Activated naive CD8-positive, alpha-beta T cell treated with anti-CD3 and anti-CD28 coated beads, Interleukin-2, amount 50 U/mL, for 24 hours (primary cell): ENCODE data around the gene NETO1.

ENCODE experiments used
- ATAC-seq: fragments of 150-1000 bp; cut with Tn5 transposase; one replicate; pipeline ENCODE4 v1.10.0; 2021
- DNase-seq: peaks from one replicate; pipeline ENCODE4 v3.0.0; 2021
- H3K27ac Mint-ChIP-seq: one replicate; pipeline ENCODE4 v1.8.0; 2021; ENCODE audit warnings: mild to moderate bottlenecking, mixed read lengths
- H3K27me3 Mint-ChIP-seq: one replicate; pipeline ENCODE4 v1.8.0; 2021; ENCODE audit warnings: mixed read lengths
- H3K36me3 Mint-ChIP-seq: one replicate; pipeline ENCODE4 v1.8.0; 2021; ENCODE audit warnings: low read depth, mixed read lengths
- H3K4me1 Mint-ChIP-seq: one replicate; pipeline ENCODE4 v1.8.0; 2021; ENCODE audit warnings: mixed read lengths
- H3K4me3 Mint-ChIP-seq: one replicate; pipeline ENCODE4 v1.8.0; 2021; ENCODE audit warnings: mild to moderate bottlenecking, moderate library complexity, mixed read lengths
- H3K9me3 Mint-ChIP-seq: one replicate; pipeline ENCODE4 v1.8.0; 2021; ENCODE audit warnings: mixed read lengths

Gene NETO1

DNA sequence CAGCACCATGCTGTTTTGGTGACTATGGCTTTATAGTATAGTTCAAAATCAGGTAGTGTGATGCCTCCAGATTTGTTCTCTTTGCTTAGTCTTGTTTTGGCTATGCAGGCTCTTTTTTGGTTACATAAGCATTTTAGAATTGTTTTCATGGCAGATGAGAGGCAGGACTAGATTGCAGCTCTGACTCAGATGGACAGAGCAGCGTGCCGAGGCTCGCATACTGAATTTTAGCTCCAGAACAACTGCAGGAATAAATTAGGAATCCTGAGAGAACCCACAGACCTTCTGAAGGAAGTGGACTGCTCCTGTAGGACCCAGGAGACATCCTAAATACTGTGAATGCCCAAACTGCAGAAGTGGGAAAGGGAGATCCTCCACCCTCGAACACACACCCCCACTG, 141.6 kb downstream of the NETO1 start:
- DNase-seq: no peak
- Mint-ChIP-seq H3K9me3 (peaks cover 8% of the 10 kb centered on the region), H3K4me1 (no peaks in the 10 kb centered on the region), H3K27me3 (no peaks in the 10 kb centered on the region), H3K27ac (no peak overlapping the region), H3K4me3 (no peak overlapping the region), H3K36me3 (no peaks in the 10 kb centered on the region)
- ATAC-seq: no peak

DNA sequence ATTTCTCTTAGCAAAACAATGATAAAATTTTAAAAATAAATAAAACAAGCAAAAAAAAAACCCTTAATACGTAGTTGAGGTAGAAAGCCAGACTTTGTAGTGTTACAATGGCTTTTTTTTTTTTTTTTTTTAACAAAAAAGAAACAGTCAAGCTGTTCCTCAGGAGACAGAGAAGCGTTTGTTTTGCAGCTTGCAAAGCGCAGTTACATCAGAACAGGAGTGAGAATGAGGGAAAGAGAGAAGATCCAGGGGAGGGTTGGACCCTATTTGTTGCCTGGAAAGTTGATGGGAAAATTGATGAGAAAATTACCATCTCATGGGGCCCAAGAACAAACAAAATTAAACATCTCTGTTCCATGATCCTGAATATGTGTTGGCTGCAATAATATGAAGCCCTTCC, 146.5 kb downstream of the NETO1 start:
- Mint-ChIP-seq H3K4me3 (no peak overlapping the region), H3K27me3 (no peaks in the 10 kb centered on the region), H3K36me3 (no peaks in the 10 kb centered on the region), H3K27ac (no peak overlapping the region), H3K4me1 (no peaks in the 10 kb centered on the region), H3K9me3 (peaks cover 8% of the 10 kb centered on the region)
- DNase-seq (no peak), ATAC-seq (no peak)

DNA sequence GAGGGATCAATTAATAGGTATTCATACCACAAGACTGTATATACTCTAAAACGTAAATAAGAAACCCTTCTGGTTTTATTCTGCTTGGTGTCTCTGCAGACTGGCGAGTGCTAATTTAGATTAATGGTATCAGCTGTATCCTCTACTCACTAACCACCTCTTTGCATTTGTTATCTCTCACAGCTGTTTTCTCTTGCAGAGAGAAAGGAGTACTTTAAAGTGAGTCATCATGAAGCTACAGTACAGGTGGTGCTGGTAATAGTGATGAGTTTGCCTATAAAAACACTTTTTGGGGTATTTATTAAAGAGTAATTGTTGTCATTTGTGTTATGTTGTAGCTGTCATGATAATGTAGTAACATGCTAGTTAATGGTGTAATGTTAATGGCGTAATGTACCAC, 147.7 kb downstream of the NETO1 start:
- DNase-seq (no peak), ATAC-seq (no peak)
- no peaks in the 10 kb centered on the region for H3K4me1 Mint-ChIP-seq
- H3K36me3 Mint-ChIP-seq: no peaks in the 10 kb centered on the region
- H3K27ac Mint-ChIP-seq: no peak overlapping the region
- no peaks in the 10 kb centered on the region for H3K27me3 Mint-ChIP-seq
- H3K4me3 Mint-ChIP-seq: no peak overlapping the region
- H3K9me3 Mint-ChIP-seq: peaks cover 8% of the 10 kb centered on the region

DNA sequence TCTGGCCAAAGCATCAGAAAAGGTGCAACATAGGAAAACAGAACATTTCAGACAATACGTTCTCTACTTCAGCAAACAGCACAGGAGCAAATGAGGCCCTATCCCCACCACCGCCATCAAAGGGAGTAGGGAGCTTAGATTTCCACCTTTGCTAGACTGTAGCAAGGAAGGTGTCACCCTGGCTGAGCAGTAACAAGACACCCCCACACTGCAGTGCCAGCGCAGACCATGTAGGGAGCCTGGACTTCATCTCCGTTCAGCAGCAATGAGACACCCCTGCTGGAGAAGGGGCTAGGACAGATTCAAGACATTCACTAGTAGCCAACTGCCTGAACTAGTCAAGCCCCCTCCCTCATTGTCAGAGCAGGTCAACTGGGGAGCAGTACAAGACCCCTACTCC, 163.6 kb downstream of the NETO1 start:
- Mint-ChIP-seq H3K4me1 (no peaks in the 10 kb centered on the region), H3K9me3 (no peaks in the 10 kb centered on the region), H3K27ac (no peak overlapping the region), H3K27me3 (no peaks in the 10 kb centered on the region), H3K36me3 (no peaks in the 10 kb centered on the region), H3K4me3 (no peak overlapping the region)
- no peak for ATAC-seq
- DNase-seq: no peak

DNA sequence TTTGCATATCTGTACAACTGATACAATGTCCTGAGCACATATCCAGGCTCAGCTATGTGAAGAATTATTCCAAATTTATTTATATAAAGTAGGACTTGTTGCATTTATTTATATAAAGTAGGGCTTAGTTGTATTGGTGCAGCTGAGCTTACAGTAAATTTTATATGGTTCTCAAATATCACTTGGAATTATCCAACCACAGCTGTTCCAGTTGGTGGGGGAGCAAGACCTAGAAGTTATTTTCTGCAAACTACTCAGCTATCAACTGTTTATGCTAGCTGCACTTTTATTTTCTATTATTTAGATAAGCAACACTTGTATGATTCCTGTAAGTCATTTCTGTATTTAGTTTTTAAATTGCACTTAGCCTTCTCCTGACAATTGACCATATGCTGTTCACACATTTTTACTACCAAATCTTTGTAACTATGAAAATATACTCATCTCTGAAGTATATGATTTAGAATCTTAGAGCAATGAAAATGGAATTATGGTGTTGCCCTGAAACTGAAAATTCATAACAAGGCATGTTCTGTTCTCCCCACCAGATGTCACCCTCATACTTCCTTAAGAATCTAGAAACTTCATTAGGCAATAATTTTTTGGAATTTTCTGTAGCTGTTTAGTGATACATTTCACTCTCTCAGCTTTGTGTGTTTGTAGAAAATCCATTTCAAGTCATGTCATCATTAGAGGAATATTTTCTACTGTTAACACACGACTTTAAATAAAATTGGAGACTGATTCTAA, 166.7 kb downstream of the NETO1 start:
- no peaks in the 10 kb centered on the region for H3K36me3 Mint-ChIP-seq
- no peaks in the 10 kb centered on the region for H3K4me1 Mint-ChIP-seq
- H3K27ac Mint-ChIP-seq: no peak overlapping the region
- no peak for DNase-seq
- H3K4me3 Mint-ChIP-seq: no peak overlapping the region
- ATAC-seq: no peak
- H3K27me3 Mint-ChIP-seq: no peaks in the 10 kb centered on the region
- no peaks in the 10 kb centered on the region for H3K9me3 Mint-ChIP-seq

DNA sequence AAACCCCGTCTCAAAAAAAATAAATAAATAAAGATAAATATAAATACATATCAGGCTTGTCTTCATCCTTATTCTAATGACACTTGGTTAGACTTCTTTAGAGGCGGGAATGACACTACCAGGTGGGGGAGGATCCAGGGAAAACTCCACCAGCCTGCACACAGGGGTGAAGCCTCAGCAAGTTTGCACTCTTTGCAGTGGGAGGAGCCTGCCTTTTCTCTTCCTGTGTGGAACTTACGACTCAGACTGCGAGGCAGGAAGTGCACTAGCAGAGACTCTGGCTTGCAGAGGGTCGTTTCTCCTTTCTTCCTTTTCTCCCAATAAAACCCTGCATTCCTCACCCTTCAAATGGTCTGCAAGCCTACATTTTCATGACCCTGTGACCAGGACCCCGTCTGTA, 170.1 kb downstream of the NETO1 start:
- no peaks in the 10 kb centered on the region for H3K4me1 Mint-ChIP-seq
- H3K9me3 Mint-ChIP-seq: no peaks in the 10 kb centered on the region
- no peaks in the 10 kb centered on the region for H3K27me3 Mint-ChIP-seq
- H3K27ac Mint-ChIP-seq: no peak overlapping the region
- H3K4me3 Mint-ChIP-seq: no peak overlapping the region
- DNase-seq: no peak
- no peaks in the 10 kb centered on the region for H3K36me3 Mint-ChIP-seq
- no peak for ATAC-seq

DNA sequence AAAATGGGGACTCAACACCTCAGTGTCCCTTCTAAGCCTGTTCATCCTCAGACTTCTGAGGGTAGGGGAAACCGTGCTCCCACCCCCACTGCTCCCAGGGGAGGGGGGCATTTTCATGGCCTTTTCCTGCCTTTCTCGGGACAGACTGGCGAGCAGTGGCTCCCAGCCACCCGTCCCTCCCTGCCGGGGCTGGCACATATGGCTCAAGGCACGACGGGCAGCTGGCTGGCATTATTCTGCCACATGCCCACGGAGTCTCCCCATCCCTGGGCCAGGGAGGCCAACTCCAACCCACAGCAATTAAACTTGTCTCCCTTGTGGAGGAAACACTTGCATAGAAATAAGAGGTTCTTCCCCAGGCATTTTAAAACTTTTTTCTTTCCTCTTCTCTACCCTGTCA, 175.2 kb downstream of the NETO1 start:
- Mint-ChIP-seq H3K4me1 (no peaks in the 10 kb centered on the region), H3K9me3 (no peaks in the 10 kb centered on the region), H3K27ac (no peak overlapping the region), H3K4me3 (no peak overlapping the region), H3K36me3 (no peaks in the 10 kb centered on the region), H3K27me3 (no peaks in the 10 kb centered on the region)
- ATAC-seq: no peak
- no peak for DNase-seq
